HG03442 (cell line): ENCODE data around the gene KCTD19.

Experiments
- ATAC-seq: cut with Tn5 transposase; IDR thresholded peaks from one replicate; pipeline ENCODE4 v1.9.1; 2021; ENCODE audit warnings: mild to moderate bottlenecking, moderate library complexity; ENCODE audit not compliant: unreplicated experiment

The KCTD19 gene

GRCh38 chr16:67327743-67328142 lies 1.2 kb upstream of the KCTD19 start:
- ATAC-seq: no peak

- no peak for ATAC-seq
Measured at GRCh38 chr16:67326115-67326471, 448 bp downstream of the KCTD19 start.

- ATAC-seq: no peak
Measured at GRCh38 chr16:67317853-67318252, 8.7 kb downstream of the KCTD19 start.

- no peak for ATAC-seq
Measured at GRCh38 chr16:67312719-67313118, 13.8 kb downstream of the KCTD19 start.

- peak; percentile 89 for ATAC-seq
Measured at GRCh38 chr16:67311607-67312488, 14.7 kb downstream of the KCTD19 start.

GRCh38 chr16:67310561-67310960 lies 16.0 kb downstream of the KCTD19 start:
- ATAC-seq: no peak

- no peak for ATAC-seq
Measured at GRCh38 chr16:67305216-67306071, 21.1 kb downstream of the KCTD19 start.

- no peak for ATAC-seq
Measured at GRCh38 chr16:67304020-67304419, 22.5 kb downstream of the KCTD19 start.

GRCh38 chr16:67302970-67303369 lies 23.6 kb downstream of the KCTD19 start:
- no peak for ATAC-seq

GRCh38 chr16:67302076-67302475 lies 24.5 kb downstream of the KCTD19 start:
- ATAC-seq: no peak

- ATAC-seq: no peak
Measured at GRCh38 chr16:67301080-67301782, 25.3 kb downstream of the KCTD19 start.

GRCh38 chr16:67299269-67299668 lies 27.3 kb downstream of the KCTD19 start:
- ATAC-seq: no peak

GRCh38 chr16:67298277-67298676 lies 28.3 kb downstream of the KCTD19 start:
- no peak for ATAC-seq

GRCh38 chr16:67296420-67296819 lies 30.1 kb downstream of the KCTD19 start:
- no peak for ATAC-seq

- ATAC-seq: no peak
Measured at GRCh38 chr16:67294938-67295361, 31.6 kb downstream of the KCTD19 start.

GRCh38 chr16:67294171-67294757 lies 32.3 kb downstream of the KCTD19 start:
- ATAC-seq: no peak

- ATAC-seq: no peak
Measured at GRCh38 chr16:67291461-67291860, 35.1 kb downstream of the KCTD19 start.

GRCh38 chr16:67287960-67288359 lies 38.6 kb downstream of the KCTD19 start:
- no peak for ATAC-seq

- no peak for ATAC-seq
Measured at GRCh38 chr16:67286441-67287235, 39.9 kb downstream of the KCTD19 start.
